H54 (cell line): ENCODE results near the gene ADAMTS8.
"Not testable (repeated sequence)": the region's sequence is repeated elsewhere in the genome, so short reads cannot be mapped to it uniquely, and the experiment has no call there.

Experiments used
- DNase-seq: peaks from one replicate; pipeline ENCODE4 v3.0.0; 2011; ENCODE audit warnings: low spot score, mixed read lengths; ENCODE audit not compliant: insufficient read length
- FAIRE-seq: peaks from 3 replicates; lab custom pipeline; 2011; peaks lifted over from hg19 to GRCh38; lab: Jason Lieb, UNC
- POLR2A ChIP-seq: IDR thresholded peaks from 2 replicates; pipeline ENCODE4 v1.6.1; 2011; ENCODE audit warnings: low read depth, mild to moderate bottlenecking, low read length

The ADAMTS8 gene

GRCh38 chr11:130452940-130453339 lies 24.5 kb upstream of the ADAMTS8 start:
- no peak for TF ChIP-seq POLR2A
- DNase-seq (no peak), FAIRE-seq (no peak)

- DNase-seq (no peak), FAIRE-seq (no peak)
- TF ChIP-seq POLR2A: no peak
Measured at GRCh38 chr11:130452176-130452575, 23.8 kb upstream of the ADAMTS8 start.

- DNase-seq: no peak
- no peak for FAIRE-seq
- TF ChIP-seq POLR2A: no peak
Measured at GRCh38 chr11:130451231-130452019, 23.0 kb upstream of the ADAMTS8 start.

- no peak for FAIRE-seq
- no peak for TF ChIP-seq POLR2A
Measured at GRCh38 chr11:130449996-130450769, 21.8 kb upstream of the ADAMTS8 start.

GRCh38 chr11:130449310-130449990 lies 21.0 kb upstream of the ADAMTS8 start:
- FAIRE-seq: no peak
- no peak for TF ChIP-seq POLR2A
- DNase-seq: no peak

More at GRCh38 chr11:130449996-130450769, 21.8 kb upstream of the ADAMTS8 start:
- no peak for DNase-seq

GRCh38 chr11:130448416-130449309 lies 20.3 kb upstream of the ADAMTS8 start, which contains the start of gene ADAMTS15:
ADAMTS15 (plus strand) TSS chr11:130448645; CDS start chr11:130448974, 329 bp downstream.
- DNase-seq (peak; percentile 58), FAIRE-seq (no peak)
- peak; percentile 66; the same call in 1 of the 2 replicates for TF ChIP-seq POLR2A

- FAIRE-seq (no peak), DNase-seq (no peak)
- no peak for TF ChIP-seq POLR2A
Measured at GRCh38 chr11:130448039-130448415, 19.6 kb upstream of the ADAMTS8 start.

GRCh38 chr11:130445788-130446187 lies 17.4 kb upstream of the ADAMTS8 start:
- no peak for TF ChIP-seq POLR2A
- FAIRE-seq (no peak), DNase-seq (no peak)

- TF ChIP-seq POLR2A: no peak
- DNase-seq (no peak), FAIRE-seq (no peak)
Measured at GRCh38 chr11:130442737-130443136, 14.3 kb upstream of the ADAMTS8 start.

GRCh38 chr11:130441719-130442118 lies 13.3 kb upstream of the ADAMTS8 start:
- FAIRE-seq (no peak), DNase-seq (no peak)

GRCh38 chr11:130439876-130440275 lies 11.5 kb upstream of the ADAMTS8 start:
- no peak for FAIRE-seq
- no peak for TF ChIP-seq POLR2A
- no peak for DNase-seq

More at GRCh38 chr11:130441719-130442118, 13.3 kb upstream of the ADAMTS8 start:
- TF ChIP-seq POLR2A: no peak

GRCh38 chr11:130439160-130439519 lies 10.7 kb upstream of the ADAMTS8 start:
- FAIRE-seq (no peak), DNase-seq (no peak)
- no peak for TF ChIP-seq POLR2A

GRCh38 chr11:130438401-130439159 lies 10.2 kb upstream of the ADAMTS8 start:
- DNase-seq, FAIRE-seq: not testable (repeated sequence)
